Ascending aorta (tissue), 2 donors: ENCODE data around the gene ERGIC3. TPM values are rescaled to one million over a fixed set of nuclear protein-coding genes. Genes with fewer than 3 reads are reported as not detected.

Experiments
- DNase-seq, 2 donors: peaks; one replicate each; pipeline ENCODE4 v3.0.0-alpha.2; 2019; ENCODE audit warnings: low spot score in 2 of 2
- H3K27ac ChIP-seq, 2 donors: fragments of 200-600 bp; sonication (generic); one replicate each; pipeline ENCODE4 v1.5.1; 2016 to 2017; ENCODE audit warnings: mild to moderate bottlenecking in 1 of 2
- H3K27me3 ChIP-seq: fragments of 200-600 bp; sonication (generic); one replicate; pipeline ENCODE4 v1.5.1; 2017
- H3K36me3 ChIP-seq, 2 donors: fragments of 200-600 bp; sonication (generic); one replicate each; pipeline ENCODE4 v1.5.1; 2016
- H3K4me1 ChIP-seq, 2 donors: fragments of 200-600 bp; sonication (generic); one replicate each; pipeline ENCODE4 v1.5.1; 2016 to 2017; ENCODE audit warnings: mild to moderate bottlenecking in 1 of 2
- H3K4me3 ChIP-seq, 2 donors: fragments of 200-600 bp; sonication (generic); one replicate each; pipeline ENCODE4 v1.5.1; 2016 to 2017; ENCODE audit warnings: mild to moderate bottlenecking in 1 of 2
- H3K9me3 ChIP-seq, 2 donors: fragments of 200-600 bp; sonication (generic); one replicate each; pipeline ENCODE4 v1.5.1; 2016
- CTCF ChIP-seq, 3 experiments: fragments of 200-600 bp in 2 of 3; fragments of 450-650 bp in 1 of 3; sonication (generic) in 2 of 3; IDR thresholded peaks; one replicate each; pipeline ENCODE4 v1.5.1; 2016 to 2019; ENCODE audit warnings: antibody characterized with exemption in 3 of 3, mild to moderate bottlenecking in 1 of 3, moderate library complexity in 1 of 3
- intact Hi-C: fragments of 100-400 bp; cut with DNase I; formaldehyde crosslinking; loops from one replicate; pipeline ENCODE4 v1.15.1; 2023
- total RNA-seq: library from RNA; depleted of rRNA; stranded (reverse); fragments of >200 nt; gene quantifications from one replicate; pipeline ENCODE4 v1.1.0, GENCODE V29; 2016

Gene ERGIC3
- total RNA-seq, 1 donor from 2014 or later = 67.7 TPM

- no peak for DNase-seq
- intact Hi-C loops = no loop called here
- no peak for TF ChIP-seq CTCF (IDR thresholded peaks at IDR 0.05)
- peaks cover 10 to 14% of the 10 kb centered on the region in 2 donors for H3K4me1 ChIP-seq
- H3K4me3 ChIP-seq = no peak overlapping the region
- no peaks in the 10 kb centered on the region for H3K27me3 ChIP-seq
- H3K27ac ChIP-seq = no peak overlapping the region
- no peaks in the 10 kb centered on the region for H3K36me3 ChIP-seq
- no peaks in the 10 kb centered on the region for H3K9me3 ChIP-seq
These were observed 57.3 kb downstream of the ERGIC3 start for GRCh38 chr20:35598899-35599775.

- no peaks in the 10 kb centered on the region for H3K27me3 ChIP-seq
- no peak overlapping the region for H3K27ac ChIP-seq
- intact Hi-C loops = loop anchor here (5.0 kb wide), 2 partner anchors 63 to 98 kb away; partner anchors contain the start of genes CPNE1, NFS1, RBM12 and ROMO1
- H3K36me3 ChIP-seq = no peaks in the 10 kb centered on the region
- TF ChIP-seq CTCF (IDR thresholded peaks at IDR 0.05) = no peak
- DNase-seq = no peak
- H3K9me3 ChIP-seq = no peaks in the 10 kb centered on the region
- H3K4me1 ChIP-seq = peaks cover 10 to 14% of the 10 kb centered on the region in 2 donors
- H3K4me3 ChIP-seq = no peak overlapping the region
These were observed 57.9 kb downstream of the ERGIC3 start for GRCh38 chr20:35599776-35600120.

GRCh38 chr20:35600176-35600992, 58.5 kb downstream of the ERGIC3 start:
- H3K27ac ChIP-seq = no peak overlapping the region
- H3K27me3 ChIP-seq = no peaks in the 10 kb centered on the region
- intact Hi-C loops = loop anchor here (5.0 kb wide), 2 partner anchors 62 to 97 kb away; partner anchors contain the start of genes CPNE1, NFS1, RBM12 and ROMO1

GRCh38 chr20:35600993-35601973, 59.4 kb downstream of the ERGIC3 start:
- Histone ChIP-seq H3K4me3 (peak overlapping the region; percentile 66 to 71), H3K36me3 (no peaks in the 10 kb centered on the region), H3K27ac (no peak overlapping the region), H3K9me3 (no peaks in the 10 kb centered on the region), H3K4me1 (peaks cover 10 to 14% of the 10 kb centered on the region in 2 donors), H3K27me3 (no peaks in the 10 kb centered on the region)
- TF ChIP-seq CTCF (IDR thresholded peaks at IDR 0.05) = peak; percentile 28 to 69 (median 30)
- peak in 1 of 2 donors; percentile 84 for DNase-seq
- intact Hi-C loops = loop anchor here (1.0 to 5.0 kb wide), 3 partner anchors 17 to 96 kb away; partner anchors contain the start of genes CPNE1, NFS1, RBM12 and ROMO1

More at GRCh38 chr20:35600176-35600992, 58.5 kb downstream of the ERGIC3 start:
- Histone ChIP-seq H3K36me3 (no peaks in the 10 kb centered on the region), H3K9me3 (no peaks in the 10 kb centered on the region), H3K4me3 (peak overlapping the region; percentile 66 to 71), H3K4me1 (peaks cover 10 to 14% of the 10 kb centered on the region in 2 donors)
- no peak for TF ChIP-seq CTCF (IDR thresholded peaks at IDR 0.05)
- no peak for DNase-seq
